ENCODE results near the gene DGKI.

- TF ChIP-seq EP300 (IDR thresholded peaks at IDR 0.05) = no peak
- no peak for TF ChIP-seq CTCF (IDR thresholded peaks at IDR 0.05)
These were observed 14.4 kb downstream of the DGKI start for GRCh38 chr7:137832382-137832781.
